Measurements from ENCODE around the gene MCF2L2.

GRCh38 chr3:183172051-183172639 is 256.3 kb downstream of the MCF2L2 start:
- TF ChIP-seq CTCF (IDR thresholded peaks at IDR 0.05), result no peak
- TF ChIP-seq ZFX (IDR thresholded peaks at IDR 0.05; ENCODE audit: borderline replicate concordance), result no peak

All from 22Rv1 (cell line).